KMS-11 (cell line): Measurements from ENCODE around the gene FHAD1.
"Not testable (repeated sequence)": the region's sequence is repeated elsewhere in the genome, so short reads cannot be mapped to it uniquely, and the experiment has no call there.

Experiments
- H2AFZ ChIP-seq: fragments of 200-600 bp; sonication (generic); 2 replicates; pipeline ENCODE4 v1.6.1; 2016; ENCODE audit warnings: antibody characterized with exemption, mixed run types, low read depth
- H3K27ac ChIP-seq: fragments of 200-600 bp; sonication (generic); 2 replicates; pipeline ENCODE4 v1.6.1; 2016; ENCODE audit warnings: mild to moderate bottlenecking, mixed run types
- H3K27me3 ChIP-seq: fragments of 200-600 bp; sonication (generic); 2 replicates; pipeline ENCODE4 v1.6.1; 2017; ENCODE audit warnings: mild to moderate bottlenecking, low read depth, mixed run types, moderate library complexity; ENCODE audit not compliant: insufficient read depth
- H3K36me3 ChIP-seq: fragments of 200-600 bp; sonication (generic); 2 replicates; pipeline ENCODE4 v1.6.1; 2017; ENCODE audit warnings: mild to moderate bottlenecking, mixed run types; ENCODE audit not compliant: insufficient read depth
- H3K4me1 ChIP-seq: fragments of 200-600 bp; sonication (generic); 2 replicates; pipeline ENCODE4 v1.6.1; 2016; ENCODE audit warnings: mild to moderate bottlenecking, low read depth, mixed run types; ENCODE audit not compliant: poor library complexity, severe bottlenecking
- H3K4me2 ChIP-seq: fragments of 200-600 bp; sonication (generic); 2 replicates; pipeline ENCODE4 v1.7.0; 2016; ENCODE audit warnings: mild to moderate bottlenecking, mixed run types
- H3K4me3 ChIP-seq: fragments of 200-600 bp; sonication (generic); IDR thresholded peaks from 2 replicates; pipeline ENCODE4 v1.6.1; 2017; ENCODE audit warnings: low read depth, low read length, mixed read lengths; ENCODE audit not compliant: insufficient read depth
- H3K79me2 ChIP-seq: fragments of 200-600 bp; sonication (generic); 2 replicates; pipeline ENCODE4 v1.6.1; 2016; ENCODE audit warnings: low read depth, mixed run types; ENCODE audit not compliant: insufficient read depth
- H3K9ac ChIP-seq: fragments of 200-600 bp; sonication (generic); 2 replicates; pipeline ENCODE4 v1.6.1; 2016; ENCODE audit warnings: mild to moderate bottlenecking, mixed run types
- H4K20me1 ChIP-seq: fragments of 200-600 bp; sonication (generic); 2 replicates; pipeline ENCODE4 v1.6.1; 2016; ENCODE audit warnings: mild to moderate bottlenecking, mixed run types; ENCODE audit not compliant: insufficient read depth
- CTCF ChIP-seq: fragments of 200-600 bp; sonication (generic); conservative IDR thresholded peaks from 2 replicates; pipeline ENCODE4 v1.6.1; 2017; ENCODE audit warnings: low read depth, mild to moderate bottlenecking, antibody characterized with exemption, low read length, moderate library complexity, mixed read lengths

FHAD1 gene

GRCh38 chr1:15290382-15290781 lies 43.4 kb downstream of the FHAD1 start:
- TF ChIP-seq CTCF, result no peak
- no peak overlapping the region for H3K27ac ChIP-seq
- no peak overlapping the region for H2AFZ ChIP-seq
- H3K79me2 ChIP-seq, result no peaks in the 10 kb centered on the region
- H3K4me3 ChIP-seq, result no peak overlapping the region
- H3K36me3 ChIP-seq, result no peaks in the 10 kb centered on the region
- no peaks in the 10 kb centered on the region for H3K27me3 ChIP-seq
- H3K9ac ChIP-seq, result no peak overlapping the region
- H3K4me2 ChIP-seq, result no peak overlapping the region
- no peaks in the 10 kb centered on the region for H4K20me1 ChIP-seq
- H3K4me1 ChIP-seq, result no peaks in the 10 kb centered on the region

GRCh38 chr1:15295696-15296095 lies 48.7 kb downstream of the FHAD1 start:
- Histone ChIP-seq H3K27me3 (no peaks in the 10 kb centered on the region; the same call in 1 of the 2 replicates), H4K20me1 (no peaks in the 10 kb centered on the region), H3K79me2 (no peaks in the 10 kb centered on the region), H3K4me2 (no peak overlapping the region), H3K4me1 (no peaks in the 10 kb centered on the region), H3K4me3 (no peak overlapping the region), H2AFZ (no peak overlapping the region), H3K36me3 (no peaks in the 10 kb centered on the region), H3K27ac (no peak overlapping the region), H3K9ac (no peak overlapping the region)
- TF ChIP-seq CTCF, result no peak

GRCh38 chr1:15296585-15297321 lies 49.7 kb downstream of the FHAD1 start:
- H3K4me1 ChIP-seq, result no peaks in the 10 kb centered on the region
- H3K27me3 ChIP-seq, result no peaks in the 10 kb centered on the region; the same call in 1 of the 2 replicates
- no peak overlapping the region for H3K27ac ChIP-seq
- no peak overlapping the region for H3K9ac ChIP-seq
- H3K4me3 ChIP-seq, result no peak overlapping the region
- no peaks in the 10 kb centered on the region for H3K79me2 ChIP-seq
- no peak overlapping the region for H3K4me2 ChIP-seq
- H2AFZ ChIP-seq, result no peak overlapping the region
- no peak for TF ChIP-seq CTCF
- H4K20me1 ChIP-seq, result no peaks in the 10 kb centered on the region
- no peaks in the 10 kb centered on the region for H3K36me3 ChIP-seq

GRCh38 chr1:15297975-15298374 lies 51.0 kb downstream of the FHAD1 start:
- H3K79me2 ChIP-seq, H3K36me3 ChIP-seq, H2AFZ ChIP-seq, H3K4me3 ChIP-seq, H3K4me2 ChIP-seq, H3K27me3 ChIP-seq, H3K27ac ChIP-seq, H3K4me1 ChIP-seq, H3K9ac ChIP-seq, H4K20me1 ChIP-seq: not testable (repeated sequence)

- Histone ChIP-seq H3K79me2 (no peaks in the 10 kb centered on the region), H3K27ac (no peak overlapping the region), H3K4me1 (no peaks in the 10 kb centered on the region), H4K20me1 (no peaks in the 10 kb centered on the region), H2AFZ (no peak overlapping the region), H3K27me3 (no peaks in the 10 kb centered on the region; the same call in 1 of the 2 replicates), H3K4me3 (no peak overlapping the region), H3K4me2 (no peak overlapping the region), H3K36me3 (no peaks in the 10 kb centered on the region), H3K9ac (no peak overlapping the region)
- TF ChIP-seq CTCF, result no peak
Observed at GRCh38 chr1:15299179-15299578, 52.2 kb downstream of the FHAD1 start.
